T-helper 9 cell (primary cell): Measurements from ENCODE around the gene FAM171A2.

Experiments
- DNase-seq: peaks from one replicate; pipeline ENCODE4 v3.0.0-alpha.2; 2020

FAM171A2 gene

GRCh38 chr17:44318077-44318892 lies 45.4 kb downstream of the FAM171A2 start:
- no peak for DNase-seq

GRCh38 chr17:44317545-44317944 lies 46.1 kb downstream of the FAM171A2 start:
- DNase-seq, result no peak

GRCh38 chr17:44315760-44316731 lies 47.6 kb downstream of the FAM171A2 start:
- DNase-seq, result no peak

GRCh38 chr17:44314869-44315661 lies 48.6 kb downstream of the FAM171A2 start:
- DNase-seq, result peak; percentile 14

- DNase-seq, result no peak
Measured at GRCh38 chr17:44314524-44314868, 49.2 kb downstream of the FAM171A2 start.

- no peak for DNase-seq
Measured at GRCh38 chr17:44314031-44314430, 49.6 kb downstream of the FAM171A2 start.

- DNase-seq, result no peak
Measured at GRCh38 chr17:44312396-44313104, 51.1 kb downstream of the FAM171A2 start.

GRCh38 chr17:44311562-44312181 lies 52.0 kb downstream of the FAM171A2 start:
- DNase-seq, result no peak

- no peak for DNase-seq
Measured at GRCh38 chr17:44310609-44311376, 52.9 kb downstream of the FAM171A2 start.

- DNase-seq, result no peak
Measured at GRCh38 chr17:44310188-44310587, 53.5 kb downstream of the FAM171A2 start.

- DNase-seq, result no peak
Measured at GRCh38 chr17:44309472-44309871, 54.2 kb downstream of the FAM171A2 start.

- no peak for DNase-seq
Measured at GRCh38 chr17:44308865-44309264, 54.8 kb downstream of the FAM171A2 start.

GRCh38 chr17:44308320-44308818 lies 55.3 kb downstream of the FAM171A2 start, which contains the start of gene RUNDC3A:
Gene RUNDC3A, plus strand, starts transcription at chr17:44308601. Its CDS starts 232 bp downstream, at chr17:44308833.
- peak; percentile 85 for DNase-seq

GRCh38 chr17:44307387-44308186 lies 56.1 kb downstream of the FAM171A2 start:
- DNase-seq, result no peak

- DNase-seq, result no peak
Measured at GRCh38 chr17:44304651-44305050, 59.0 kb downstream of the FAM171A2 start.
